Measurements from ENCODE around the gene GPR61. TPM values are rescaled to one million over a fixed set of nuclear protein-coding genes. Genes with fewer than 3 reads are reported as not detected.
A peak's percentile ranks its signal among the peaks of the same experiment; 100 is the strongest.

Gene GPR61
- total and polyA plus RNA-seq, 9 of the 15 experiments (the other 6 are each of a cell fraction or from before 2014, with no cell fraction given), result 0.04 to 1.1 (median 0.25) TPM; not detected in 4

DNA sequence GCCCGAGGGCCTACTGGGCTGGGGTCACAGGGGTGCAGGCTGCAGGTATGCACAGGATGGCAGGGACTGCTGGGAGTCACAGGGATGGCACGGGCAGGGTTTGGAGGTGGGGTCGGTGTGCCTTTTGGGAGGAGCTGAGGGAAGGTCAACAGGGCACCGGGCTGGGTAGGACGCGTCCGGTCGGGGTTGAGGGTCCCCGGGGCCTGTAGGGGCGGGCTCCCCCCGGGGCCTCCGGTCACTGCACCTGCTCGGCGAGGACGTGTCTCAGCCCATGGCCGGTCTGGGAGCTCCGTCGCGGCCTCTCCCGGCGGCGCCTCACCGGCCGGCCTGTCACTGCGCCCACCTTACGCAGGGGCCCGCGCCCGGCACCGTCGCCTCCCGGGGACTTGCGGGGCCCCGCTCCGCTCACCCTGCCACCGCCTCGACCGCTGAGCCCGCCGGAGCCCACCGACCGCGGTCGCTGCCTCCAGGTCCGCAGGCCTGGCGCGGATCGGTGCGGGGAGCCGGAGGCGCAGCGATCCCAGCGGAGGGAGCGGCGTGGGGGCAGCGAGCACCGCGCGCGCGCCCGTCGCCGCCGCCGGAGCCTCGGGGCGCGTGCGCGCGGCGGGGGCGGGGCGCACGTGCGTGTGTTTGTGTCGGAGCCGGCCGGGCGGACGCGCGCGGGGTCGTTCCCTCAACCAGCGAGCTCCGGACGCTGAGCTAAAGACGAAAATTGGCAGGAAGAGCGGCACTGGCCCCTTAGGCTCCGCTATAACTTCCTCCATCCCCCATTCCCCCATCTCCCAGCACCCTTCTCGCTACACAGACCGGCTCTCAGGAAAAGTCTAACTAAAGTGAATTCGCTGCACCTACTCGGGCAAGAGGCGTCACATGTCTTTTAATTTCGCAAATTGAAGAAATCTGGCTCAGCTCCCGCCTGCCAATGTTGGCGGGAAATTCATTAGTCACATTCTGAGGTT lies 30.2 kb upstream of the GPR61 start, which contains the start of gene AMIGO1 (continued):
- TF ChIP-seq POLR2AphosphoS2 (IDR thresholded peaks at IDR 0.05; ENCODE audit: low read length) (no peak), XRCC5 (IDR thresholded peaks at IDR 0.05; ENCODE audit: low read depth, low read length) (no peak), RBM39 (optimal IDR thresholded peaks at IDR 0.05; ENCODE audit: low read depth, low read length) (no peak), RBM14 (IDR thresholded peaks at IDR 0.05; ENCODE audit: borderline replicate concordance, insufficient read depth, low read depth, low read length) (no peak), ZNF717 (CRISPR knock-in tag; IDR thresholded peaks at IDR 0.05) (no peak), FOXJ2 (tag; IDR thresholded peaks at IDR 0.05) (no peak), ZNF174 (CRISPR knock-in tag; IDR thresholded peaks at IDR 0.05) (no peak), HCFC1 (IDR thresholded peaks at IDR 0.05; ENCODE audit: low read depth, low read length) (no peak), FOXA1 (IDR thresholded peaks at IDR 0.05; ENCODE audit: borderline replicate concordance) (no peak), SLC30A9 (CRISPR knock-in tag; IDR thresholded peaks at IDR 0.05) (no peak), RBBP5 (IDR thresholded peaks at IDR 0.05; ENCODE audit: borderline replicate concordance, insufficient read depth, low read length, poor library complexity, severe bottlenecking) (peak; percentile 49), SRSF9 (IDR thresholded peaks at IDR 0.05; ENCODE audit: borderline replicate concordance, low read depth, low read length) (no peak), JUNB (CRISPR knock-in tag; conservative IDR thresholded peaks at IDR 0.05) (no peak), ZNF707 (CRISPR knock-in tag; conservative IDR thresholded peaks at IDR 0.05) (no peak), MTF1 (CRISPR knock-in tag; IDR thresholded peaks at IDR 0.05; ENCODE audit: borderline replicate concordance) (no peak), PHF20 (IDR thresholded peaks at IDR 0.05; ENCODE audit: partially characterized antibody) (no peak), NONO (IDR thresholded peaks at IDR 0.05; ENCODE audit: low read depth in 2 of 2, low read length in 1 of 2) (peak in 1 of 2 experiments; percentile 75; a peak in 2 of 4 replicates)
- TF ChIP-seq, protein P1, sequence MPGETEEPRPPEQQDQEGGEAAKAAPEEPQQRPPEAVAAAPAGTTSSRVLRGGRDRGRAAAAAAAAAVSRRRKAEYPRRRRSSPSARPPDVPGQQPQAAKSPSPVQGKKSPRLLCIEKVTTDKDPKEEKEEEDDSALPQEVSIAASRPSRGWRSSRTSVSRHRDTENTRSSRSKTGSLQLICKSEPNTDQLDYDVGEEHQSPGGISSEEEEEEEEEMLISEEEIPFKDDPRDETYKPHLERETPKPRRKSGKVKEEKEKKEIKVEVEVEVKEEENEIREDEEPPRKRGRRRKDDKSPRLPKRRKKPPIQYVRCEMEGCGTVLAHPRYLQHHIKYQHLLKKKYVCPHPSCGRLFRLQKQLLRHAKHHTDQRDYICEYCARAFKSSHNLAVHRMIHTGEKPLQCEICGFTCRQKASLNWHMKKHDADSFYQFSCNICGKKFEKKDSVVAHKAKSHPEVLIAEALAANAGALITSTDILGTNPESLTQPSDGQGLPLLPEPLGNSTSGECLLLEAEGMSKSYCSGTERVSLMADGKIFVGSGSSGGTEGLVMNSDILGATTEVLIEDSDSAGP (CRISPR knock-in tag; IDR thresholded peaks at IDR 0.05), result no peak
- TF ChIP-seq, protein P2, sequence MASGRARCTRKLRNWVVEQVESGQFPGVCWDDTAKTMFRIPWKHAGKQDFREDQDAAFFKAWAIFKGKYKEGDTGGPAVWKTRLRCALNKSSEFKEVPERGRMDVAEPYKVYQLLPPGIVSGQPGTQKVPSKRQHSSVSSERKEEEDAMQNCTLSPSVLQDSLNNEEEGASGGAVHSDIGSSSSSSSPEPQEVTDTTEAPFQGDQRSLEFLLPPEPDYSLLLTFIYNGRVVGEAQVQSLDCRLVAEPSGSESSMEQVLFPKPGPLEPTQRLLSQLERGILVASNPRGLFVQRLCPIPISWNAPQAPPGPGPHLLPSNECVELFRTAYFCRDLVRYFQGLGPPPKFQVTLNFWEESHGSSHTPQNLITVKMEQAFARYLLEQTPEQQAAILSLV (tag; IDR thresholded peaks at IDR 0.05), result no peak
- TF ChIP-seq, protein P3, sequence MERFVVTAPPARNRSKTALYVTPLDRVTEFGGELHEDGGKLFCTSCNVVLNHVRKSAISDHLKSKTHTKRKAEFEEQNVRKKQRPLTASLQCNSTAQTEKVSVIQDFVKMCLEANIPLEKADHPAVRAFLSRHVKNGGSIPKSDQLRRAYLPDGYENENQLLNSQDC (CRISPR knock-in tag; IDR thresholded peaks at IDR 0.05), result no peak
- TF ChIP-seq, protein P4, sequence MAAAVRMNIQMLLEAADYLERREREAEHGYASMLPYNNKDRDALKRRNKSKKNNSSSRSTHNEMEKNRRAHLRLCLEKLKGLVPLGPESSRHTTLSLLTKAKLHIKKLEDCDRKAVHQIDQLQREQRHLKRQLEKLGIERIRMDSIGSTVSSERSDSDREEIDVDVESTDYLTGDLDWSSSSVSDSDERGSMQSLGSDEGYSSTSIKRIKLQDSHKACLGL (CRISPR knock-in tag; IDR thresholded peaks at IDR 0.05; ENCODE audit: borderline replicate concordance, poor library complexity, severe bottlenecking), result no peak
- TF ChIP-seq, protein P5, sequence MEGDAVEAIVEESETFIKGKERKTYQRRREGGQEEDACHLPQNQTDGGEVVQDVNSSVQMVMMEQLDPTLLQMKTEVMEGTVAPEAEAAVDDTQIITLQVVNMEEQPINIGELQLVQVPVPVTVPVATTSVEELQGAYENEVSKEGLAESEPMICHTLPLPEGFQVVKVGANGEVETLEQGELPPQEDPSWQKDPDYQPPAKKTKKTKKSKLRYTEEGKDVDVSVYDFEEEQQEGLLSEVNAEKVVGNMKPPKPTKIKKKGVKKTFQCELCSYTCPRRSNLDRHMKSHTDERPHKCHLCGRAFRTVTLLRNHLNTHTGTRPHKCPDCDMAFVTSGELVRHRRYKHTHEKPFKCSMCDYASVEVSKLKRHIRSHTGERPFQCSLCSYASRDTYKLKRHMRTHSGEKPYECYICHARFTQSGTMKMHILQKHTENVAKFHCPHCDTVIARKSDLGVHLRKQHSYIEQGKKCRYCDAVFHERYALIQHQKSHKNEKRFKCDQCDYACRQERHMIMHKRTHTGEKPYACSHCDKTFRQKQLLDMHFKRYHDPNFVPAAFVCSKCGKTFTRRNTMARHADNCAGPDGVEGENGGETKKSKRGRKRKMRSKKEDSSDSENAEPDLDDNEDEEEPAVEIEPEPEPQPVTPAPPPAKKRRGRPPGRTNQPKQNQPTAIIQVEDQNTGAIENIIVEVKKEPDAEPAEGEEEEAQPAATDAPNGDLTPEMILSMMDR (IDR thresholded peaks at IDR 0.05 in 2 of 3, conservative IDR thresholded peaks at IDR 0.05 in 1 of 3; ENCODE audit: insufficient read depth in 2 of 3, low read depth in 1 of 3, low read length in 3 of 3), result no peak

Measured in K562 (cell line).